ENCODE results near the gene CHD9NB. TPM values are rescaled to one million over a fixed set of nuclear protein-coding genes. Genes with fewer than 3 reads are reported as not detected.
"Not testable (repeated sequence)": the region's sequence is repeated elsewhere in the genome, so short reads cannot be mapped to it uniquely, and the experiment has no call there.

Gene CHD9NB
- total RNA-seq, 4 donors from 2014 or later, result 0.63 to 1.3 TPM; not detected in 2

- peaks cover 15 to 39% of the 10 kb centered on the region in 2 donors for H3K4me1 ChIP-seq
- peak in 1 of 2 donors; percentile 25 for TF ChIP-seq POLR2A (IDR thresholded peaks at IDR 0.05)
- TF ChIP-seq, protein P1, sequence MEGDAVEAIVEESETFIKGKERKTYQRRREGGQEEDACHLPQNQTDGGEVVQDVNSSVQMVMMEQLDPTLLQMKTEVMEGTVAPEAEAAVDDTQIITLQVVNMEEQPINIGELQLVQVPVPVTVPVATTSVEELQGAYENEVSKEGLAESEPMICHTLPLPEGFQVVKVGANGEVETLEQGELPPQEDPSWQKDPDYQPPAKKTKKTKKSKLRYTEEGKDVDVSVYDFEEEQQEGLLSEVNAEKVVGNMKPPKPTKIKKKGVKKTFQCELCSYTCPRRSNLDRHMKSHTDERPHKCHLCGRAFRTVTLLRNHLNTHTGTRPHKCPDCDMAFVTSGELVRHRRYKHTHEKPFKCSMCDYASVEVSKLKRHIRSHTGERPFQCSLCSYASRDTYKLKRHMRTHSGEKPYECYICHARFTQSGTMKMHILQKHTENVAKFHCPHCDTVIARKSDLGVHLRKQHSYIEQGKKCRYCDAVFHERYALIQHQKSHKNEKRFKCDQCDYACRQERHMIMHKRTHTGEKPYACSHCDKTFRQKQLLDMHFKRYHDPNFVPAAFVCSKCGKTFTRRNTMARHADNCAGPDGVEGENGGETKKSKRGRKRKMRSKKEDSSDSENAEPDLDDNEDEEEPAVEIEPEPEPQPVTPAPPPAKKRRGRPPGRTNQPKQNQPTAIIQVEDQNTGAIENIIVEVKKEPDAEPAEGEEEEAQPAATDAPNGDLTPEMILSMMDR (IDR thresholded peaks at IDR 0.05), result peak; percentile 86 to 100 (median 99)
- H3K36me3 ChIP-seq, result no peaks in the 10 kb centered on the region
- WGBS, 2 donors, result 1 to 4% methylated on average over 7 to 17 of the region's 62 CpGs
- H3K4me3 ChIP-seq (replicated peaks in 1 of 3), result peak within 1 kb of the TSS in 2 of 3 donors; percentile 58 to 59
- intact Hi-C loops (cut with DNase I), result loop anchor here (10.0 kb wide), 1 partner anchor 70 kb away; no protein-coding TSS in a partner anchor
- DNase-seq, result peak; percentile 86 to 87
- no peaks in the 10 kb centered on the region for H3K27me3 ChIP-seq
- H3K9me3 ChIP-seq, result no peaks in the 10 kb centered on the region
- peak within 1 kb of the TSS; percentile 74 to 93 (median 85) for H3K27ac ChIP-seq
Measured at GRCh38 chr16:53054670-53055485, 2.2 kb upstream of the CHD9NB start, which contains the start of gene CHD9. Gene CHD9, plus strand, starts transcription at chr16:53054991. Its CDS starts 101,099 bp downstream, at chr16:53156090.

- intact Hi-C loops (cut with DNase I), result loop anchor here (10.0 kb wide), 1 partner anchor 71 kb away; no protein-coding TSS in a partner anchor
- H3K36me3 ChIP-seq, result no peaks in the 10 kb centered on the region
- no peak for TF ChIP-seq POLR2A (IDR thresholded peaks at IDR 0.05)
- no peaks in the 10 kb centered on the region for H3K9me3 ChIP-seq
- 52 to 62% methylated on average over 13 of the region's 13 CpGs for WGBS, 2 donors
- peak; percentile 28 to 35 for DNase-seq
- H3K4me1 ChIP-seq, result peaks cover 13 to 37% of the 10 kb centered on the region in 2 donors
- peak overlapping the region in 1 of 3 donors; percentile 58 for H3K4me3 ChIP-seq (replicated peaks in 1 of 3)
- no peaks in the 10 kb centered on the region for H3K27me3 ChIP-seq
- H3K27ac ChIP-seq, result peak overlapping the region in 2 of 3 donors; percentile 85 to 93
Measured at GRCh38 chr16:53053967-53054669, 1.4 kb upstream of the CHD9NB start.

GRCh38 chr16:53051255-53051654, 1.4 kb downstream of the CHD9NB start:
- not testable (repeated sequence) for H3K27me3 ChIP-seq; H3K27ac ChIP-seq; DNase-seq; H3K9me3 ChIP-seq; H3K4me3 ChIP-seq (replicated peaks in 1 of 3); H3K36me3 ChIP-seq
- intact Hi-C loops (cut with DNase I), result loop anchor here (10.0 kb wide), 1 partner anchor 74 kb away; no protein-coding TSS in a partner anchor
- 95 to 97% methylated on average over 4 of the region's 4 CpGs for WGBS, 2 donors
- peaks cover 10 to 19% of the 10 kb centered on the region in 2 donors for H3K4me1 ChIP-seq

DNA sequence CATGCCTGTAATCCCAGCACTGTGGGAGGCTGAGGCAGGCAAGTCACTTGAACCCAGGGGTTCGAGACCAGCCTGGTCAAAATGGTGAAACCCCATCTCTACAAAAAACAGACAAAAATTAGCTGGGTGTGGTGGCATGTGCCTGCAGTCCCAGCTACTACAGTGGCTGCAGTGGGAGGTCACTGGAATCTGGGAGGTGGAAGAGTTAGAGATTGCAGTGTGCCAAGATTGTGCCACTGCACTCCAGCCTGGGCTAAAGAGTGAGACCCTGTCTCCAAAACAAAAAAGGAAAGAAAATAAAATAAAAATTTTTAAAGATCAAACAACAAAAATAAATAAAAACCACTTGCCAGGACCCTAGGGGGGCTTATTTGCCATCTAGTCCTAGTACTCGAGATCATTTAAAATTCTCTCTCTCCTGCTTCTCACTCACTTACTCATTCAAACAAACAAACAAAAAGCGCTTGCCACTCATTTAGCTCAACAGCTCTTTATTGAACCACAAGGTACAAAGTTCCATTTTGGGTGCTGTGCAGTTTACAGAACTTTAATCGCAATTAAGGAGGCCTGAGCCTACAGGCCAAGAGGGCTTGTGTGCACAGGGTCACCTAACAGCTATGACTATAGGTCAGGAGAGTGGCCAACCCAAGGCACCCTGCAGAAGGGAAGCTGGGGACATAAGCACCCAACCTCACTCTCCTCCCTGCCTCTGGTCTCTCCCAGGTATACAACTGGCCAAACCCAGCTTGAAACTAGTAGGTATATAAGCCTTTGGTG, 4.4 kb downstream of the CHD9NB start:
- no peaks in the 10 kb centered on the region for H3K9me3 ChIP-seq
- DNase-seq, result no peak
- WGBS, 2 donors, result 86 to 92% methylated on average over 4 of the region's 4 CpGs

GRCh38 chr16:53047515-53047914, 5.2 kb downstream of the CHD9NB start:
- not testable (repeated sequence) for H3K9me3 ChIP-seq; H3K36me3 ChIP-seq; H3K27me3 ChIP-seq; H3K27ac ChIP-seq; DNase-seq; H3K4me3 ChIP-seq (replicated peaks in 1 of 3)
- H3K4me1 ChIP-seq, result peaks cover 0 to 10% of the 10 kb centered on the region in 2 donors
- 89 to 96% methylated on average over 5 of the region's 5 CpGs for WGBS, 2 donors
- intact Hi-C loops (cut with DNase I), result loop anchor here (10.0 kb wide), 1 partner anchor 247 kb away; no protein-coding TSS in a partner anchor

More for the DNA sequence above, 4.4 kb downstream of the CHD9NB start:
- TF ChIP-seq POLR2A (IDR thresholded peaks at IDR 0.05), result no peak
- TF ChIP-seq, protein P1 (IDR thresholded peaks at IDR 0.05), result no peak
- Histone ChIP-seq H3K27me3 (no peaks in the 10 kb centered on the region), H3K4me3 (replicated peaks in 1 of 3) (no peak overlapping the region), H3K36me3 (no peaks in the 10 kb centered on the region), H3K4me1 (peaks cover 0 to 14% of the 10 kb centered on the region in 2 donors), H3K27ac (no peak overlapping the region)
- intact Hi-C loops (cut with DNase I), result loop anchor here (10.0 kb wide), 1 partner anchor 246 kb away; no protein-coding TSS in a partner anchor
